CD14-positive monocyte (primary cell): ENCODE measurements around the gene CASP9. TPM values are rescaled to one million over a fixed set of nuclear protein-coding genes. Genes with fewer than 3 reads are reported as not detected.

Source experiments
- DNase-seq, 3 donors: peaks; one replicate each; pipeline ENCODE4 v3.0.0-alpha.2; 2011 to 2022
- H2AFZ ChIP-seq: 2 replicates; pipeline ENCODE4 v1.6.0; 2012; ENCODE audit warnings: mild to moderate bottlenecking, low read depth, low read length, inconsistent platforms; ENCODE audit not compliant: insufficient read depth, poor library complexity, severe bottlenecking
- H3K27ac ChIP-seq, 2 donors: 1 replicate in 1 of 2; 2 replicates in 1 of 2; pipeline ENCODE4 v1.5.1; 2012 to 2013; ENCODE audit warnings: low read length in 2 of 2, control low read depth in 1 of 2, inconsistent platforms in 1 of 2, low read depth in 1 of 2, mild to moderate bottlenecking in 1 of 2
- H3K27me3 ChIP-seq, 2 donors: one replicate each; pipeline versions ENCODE4 v1.6.0 to v1.6.1; 2011 to 2013; ENCODE audit warnings: low read length in 2 of 2; ENCODE audit not compliant: control insufficient read depth in 2 of 2, insufficient read depth in 2 of 2
- H3K36me3 ChIP-seq, 2 donors: replicated peaks in 1 of 2; 1 replicate in 1 of 2; 2 replicates in 1 of 2; pipeline versions ENCODE4 v1.5.1 to v1.6.1; 2012 to 2013; ENCODE audit warnings: low read length in 2 of 2, control low read depth in 1 of 2, inconsistent platforms in 1 of 2, mild to moderate bottlenecking in 1 of 2; ENCODE audit not compliant: insufficient read depth in 2 of 2, control insufficient read depth in 1 of 2
- H3K4me1 ChIP-seq, 2 donors: 1 replicate in 1 of 2; 2 replicates in 1 of 2; pipeline versions ENCODE4 v1.5.1 to v1.6.1; 2012 to 2013; ENCODE audit warnings: low read length in 2 of 2, control low read depth in 1 of 2, inconsistent platforms in 1 of 2, mild to moderate bottlenecking in 1 of 2, moderate library complexity in 1 of 2; ENCODE audit not compliant: insufficient read depth in 2 of 2, control insufficient read depth in 1 of 2
- H3K4me2 ChIP-seq: replicated peaks from 2 replicates; pipeline ENCODE3; 2012; ENCODE audit warnings: low read length, moderate library complexity, mild to moderate bottlenecking; ENCODE audit not compliant: poor library complexity, severe bottlenecking; ENCODE audit errors: extremely low read depth
- H3K4me3 ChIP-seq, 3 experiments: fragments of 200-600 bp in 1 of 3; sonication (generic) in 1 of 3; replicated peaks in 1 of 3; 1 replicate in 2 of 3; 2 replicates in 1 of 3; pipeline ENCODE4 v1.5.1; 2011 to 2013; ENCODE audit warnings: low read length in 3 of 3, mild to moderate bottlenecking in 3 of 3, control low read depth in 2 of 3, low read depth in 2 of 3, inconsistent platforms in 1 of 3, moderate library complexity in 1 of 3
- H3K79me2 ChIP-seq: 2 replicates; pipeline ENCODE4 v1.6.0; 2012; ENCODE audit warnings: mild to moderate bottlenecking, control low read depth, inconsistent platforms, low read length, moderate library complexity; ENCODE audit not compliant: insufficient read depth
- H3K9ac ChIP-seq: 2 replicates; pipeline ENCODE4 v1.6.0; 2017; ENCODE audit warnings: low read length, mild to moderate bottlenecking; ENCODE audit not compliant: insufficient read depth, poor library complexity, severe bottlenecking
- H3K9me3 ChIP-seq, 2 donors: replicated peaks in 1 of 2; 1 replicate in 1 of 2; 2 replicates in 1 of 2; pipeline versions ENCODE4 v1.5.1 to v1.6.1; 2012 to 2013; ENCODE audit warnings: low read length in 2 of 2, control low read depth in 1 of 2; ENCODE audit not compliant: control insufficient read depth in 1 of 2, insufficient read depth in 1 of 2
- H4K20me1 ChIP-seq: 2 replicates; pipeline ENCODE4 v1.6.0; 2012; ENCODE audit warnings: mild to moderate bottlenecking, low read length, control low read depth, moderate library complexity; ENCODE audit not compliant: insufficient read depth
- H3K27ac Mint-ChIP-seq, 7 donors: one replicate each; pipeline ENCODE4 v1.8.0; 2020; ENCODE audit warnings: mild to moderate bottlenecking in 7 of 7, mixed read lengths in 7 of 7, moderate library complexity in 6 of 7, inconsistent platforms in 2 of 7
- H3K27me3 Mint-ChIP-seq, 3 donors: one replicate each; pipeline ENCODE4 v1.8.0; 2021 to 2022; ENCODE audit warnings: low read depth in 3 of 3, mild to moderate bottlenecking in 3 of 3, mixed read lengths in 3 of 3, moderate library complexity in 3 of 3, inconsistent platforms in 1 of 3
- H3K36me3 Mint-ChIP-seq, 2 donors: one replicate each; pipeline ENCODE4 v1.8.0; 2020; ENCODE audit warnings: mixed read lengths in 2 of 2, inconsistent platforms in 1 of 2, mild to moderate bottlenecking in 1 of 2
- H3K4me1 Mint-ChIP-seq: one replicate; pipeline ENCODE4 v1.8.0; 2020; ENCODE audit warnings: mild to moderate bottlenecking, mixed read lengths
- H3K4me3 Mint-ChIP-seq, 2 donors: one replicate each; pipeline ENCODE4 v1.8.0; 2020; ENCODE audit warnings: mild to moderate bottlenecking in 2 of 2, mixed read lengths in 2 of 2, moderate library complexity in 1 of 2
- H3K9me3 Mint-ChIP-seq, 7 donors: one replicate each; pipeline ENCODE4 v1.8.0; 2020 to 2022; ENCODE audit warnings: mixed read lengths in 7 of 7, mild to moderate bottlenecking in 6 of 7, moderate library complexity in 6 of 7, inconsistent platforms in 2 of 7
- CTCF ChIP-seq: fragments of 200-600 bp; IDR thresholded peaks from one replicate; pipeline ENCODE4 v1.8.0; 2022; ENCODE audit warnings: antibody characterized with exemption, mild to moderate bottlenecking
- WGBS: methylation state at CpG from one replicate; pipeline ENCODE4 v1.1.5; 2013; ENCODE audit warnings: missing lambda C conversion rate; ENCODE audit not compliant: insufficient coverage; 5-methylcytosine and 5-hydroxymethylcytosine counted together
- intact Hi-C, 2 donors: fragments of 100-400 bp; cut with micrococcal nuclease; formaldehyde crosslinking; loops; one replicate each; pipeline versions ENCODE4 v1.15.0 to v1.15.1; 2023
- polyA plus RNA-seq, 3 donors: library from polyadenylated mRNA; depleted of rRNA in 1 of 3; unstranded in 2 of 3; stranded (reverse) in 1 of 3; fragments of 300-500 nt in 2 of 3; fragments of >200 nt in 1 of 3; fragmentation: Illumina TruSeq in 2 of 3; gene quantifications; 1 replicate in 2 of 3; 2 replicates in 1 of 3; pipeline ENCODE4 v1.2.3, GENCODE V29; 2012 to 2021

CASP9 gene
- polyA plus RNA-seq, 3 donors = 15.1 to 21.5 (median 21.0) TPM

DNA sequence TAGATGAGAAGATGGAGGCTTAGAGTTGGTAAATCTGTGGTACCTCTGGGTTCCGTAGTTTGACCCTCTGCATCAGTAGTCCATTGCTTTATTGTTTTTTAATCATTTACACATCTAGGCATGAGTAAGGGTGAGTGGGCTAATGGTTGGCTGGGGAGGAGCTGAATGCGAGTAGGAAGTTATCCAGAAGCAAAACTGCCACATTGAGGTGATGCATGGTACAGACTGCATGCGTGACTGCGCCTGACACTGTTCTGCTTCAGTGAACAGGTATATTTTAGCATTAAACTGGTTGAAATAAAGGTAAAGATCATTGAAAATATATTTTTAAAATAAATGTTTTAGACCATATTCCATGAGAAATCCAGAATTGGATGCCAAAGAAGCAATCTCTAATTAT is 7.0 kb upstream of the CASP9 start:
- Mint-ChIP-seq H3K4me3 (no peak overlapping the region), H3K36me3 (peaks cover 28 to 29% of the 10 kb centered on the region in 2 donors), H3K27me3 (no peaks in the 10 kb centered on the region), H3K4me1 (peaks cover 28% of the 10 kb centered on the region), H3K9me3 (peaks cover 0 to 1% (median 0%) of the 10 kb centered on the region in 7 donors), H3K27ac (no peak overlapping the region)
- Histone ChIP-seq H4K20me1 (no peaks in the 10 kb centered on the region), H3K4me1 (peaks cover 17 to 33% of the 10 kb centered on the region in 2 donors), H3K79me2 (peaks cover 16% of the 10 kb centered on the region), H3K9me3 (no peaks in the 10 kb centered on the region), H3K27ac (no peak overlapping the region), H3K4me2 (no peak overlapping the region), H2AFZ (no peak overlapping the region), H3K27me3 (no peaks in the 10 kb centered on the region), H3K9ac (no peak overlapping the region), H3K4me3 (no peak overlapping the region), H3K36me3 (peaks cover 9 to 37% of the 10 kb centered on the region in 2 donors)
- no peak for TF ChIP-seq CTCF
- WGBS = 100% methylated on average over 1 of the region's 4 CpGs
- no peak for DNase-seq
- intact Hi-C loops = no loop called here

DNA sequence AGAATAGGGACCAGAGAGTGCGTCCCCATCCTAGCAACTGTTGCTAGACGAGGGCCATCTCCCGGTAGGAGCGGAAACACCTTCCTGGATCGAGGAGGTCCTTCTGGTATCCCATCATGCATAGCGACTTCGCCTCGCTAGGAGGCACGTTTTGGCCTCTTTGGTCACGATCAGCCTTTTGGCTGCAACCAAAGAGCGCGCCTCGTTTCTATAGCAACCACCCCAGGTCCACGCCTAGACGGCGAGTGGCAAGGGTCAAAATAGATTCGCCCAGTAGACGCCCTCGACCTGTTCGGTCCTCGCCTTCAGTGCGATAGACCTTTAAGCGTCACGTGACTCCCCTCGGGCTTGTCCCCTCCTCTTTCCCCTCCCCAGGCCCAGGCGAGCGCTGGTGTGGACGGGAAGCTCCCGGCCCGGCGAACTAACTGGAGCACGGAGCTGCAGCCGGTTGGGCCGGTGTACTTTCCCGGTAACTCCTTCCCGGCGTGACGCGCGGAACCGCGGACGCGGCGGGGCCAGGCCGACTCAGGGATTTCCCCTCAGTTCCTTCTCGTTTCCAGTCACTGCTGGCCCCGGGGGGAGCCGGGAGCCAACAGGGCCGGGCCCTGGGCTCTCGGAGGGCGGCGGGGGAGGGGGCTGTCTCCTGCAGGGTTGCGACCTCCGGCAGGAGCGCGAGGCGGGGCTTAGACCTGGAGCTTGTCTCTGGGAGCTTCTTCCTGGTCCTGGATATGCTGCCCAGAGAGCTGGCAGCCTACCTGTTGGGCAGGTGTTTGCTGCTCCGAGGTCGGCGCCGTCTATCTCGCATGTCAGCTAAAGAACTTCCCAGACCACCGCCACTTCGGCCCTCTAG is 2.7 kb upstream of the CASP9 start, which contains the start of gene DNAJC16:
Gene DNAJC16, plus strand, starts transcription at position 359 of the 850 bp plus-strand sequence. CDS start 2,258 bp downstream, outside the sequence.
- Mint-ChIP-seq H3K4me3 (peak within 1 kb of the TSS; percentile 85 to 91), H3K4me1 (peaks cover 42% of the 10 kb centered on the region), H3K9me3 (peaks cover 0 to 1% (median 0%) of the 10 kb centered on the region in 7 donors), H3K36me3 (peaks cover 11 to 12% of the 10 kb centered on the region in 2 donors), H3K27ac (peak within 1 kb of the TSS; percentile 98 to 100 (median 99)), H3K27me3 (peaks cover 0 to 3% (median 0%) of the 10 kb centered on the region in 3 donors)
- peak within 1 kb of the TSS; percentile 73 to 84 (median 77) for H3K4me3 ChIP-seq
- H3K9ac ChIP-seq = peak within 1 kb of the TSS; percentile 83
- peak within 1 kb of the TSS; percentile 84 for H3K4me2 ChIP-seq
- intact Hi-C loops = loop anchor here (5.0 kb wide), 1 partner anchor 91 kb away; the partner anchor contains the start of gene DDI2 (in 2 of the 2)
- no peaks in the 10 kb centered on the region for H4K20me1 ChIP-seq
- peak; percentile 99 to 100 (median 100) for DNase-seq
- H3K36me3 ChIP-seq = peaks cover 0 to 10% of the 10 kb centered on the region in 2 donors
- H3K27ac ChIP-seq = peak within 1 kb of the TSS; percentile 80 to 88
- H2AFZ ChIP-seq = peak within 1 kb of the TSS; percentile 87
- no peak for TF ChIP-seq CTCF
- no peaks in the 10 kb centered on the region for H3K27me3 ChIP-seq
- H3K9me3 ChIP-seq = no peaks in the 10 kb centered on the region
- WGBS = under 1% methylated on average over 65 of the region's 65 CpGs
- peaks cover 31% of the 10 kb centered on the region for H3K79me2 ChIP-seq
- H3K4me1 ChIP-seq = peaks cover 29 to 43% of the 10 kb centered on the region in 2 donors
